ENCODE measurements around the gene UNC45A. TPM values are rescaled to one million over a fixed set of nuclear protein-coding genes. Genes with fewer than 3 reads are reported as not detected.

UNC45A gene
- polyA plus RNA-seq, 3 donors, result 62.1 to 67.2 (median 65.8) TPM

DNA sequence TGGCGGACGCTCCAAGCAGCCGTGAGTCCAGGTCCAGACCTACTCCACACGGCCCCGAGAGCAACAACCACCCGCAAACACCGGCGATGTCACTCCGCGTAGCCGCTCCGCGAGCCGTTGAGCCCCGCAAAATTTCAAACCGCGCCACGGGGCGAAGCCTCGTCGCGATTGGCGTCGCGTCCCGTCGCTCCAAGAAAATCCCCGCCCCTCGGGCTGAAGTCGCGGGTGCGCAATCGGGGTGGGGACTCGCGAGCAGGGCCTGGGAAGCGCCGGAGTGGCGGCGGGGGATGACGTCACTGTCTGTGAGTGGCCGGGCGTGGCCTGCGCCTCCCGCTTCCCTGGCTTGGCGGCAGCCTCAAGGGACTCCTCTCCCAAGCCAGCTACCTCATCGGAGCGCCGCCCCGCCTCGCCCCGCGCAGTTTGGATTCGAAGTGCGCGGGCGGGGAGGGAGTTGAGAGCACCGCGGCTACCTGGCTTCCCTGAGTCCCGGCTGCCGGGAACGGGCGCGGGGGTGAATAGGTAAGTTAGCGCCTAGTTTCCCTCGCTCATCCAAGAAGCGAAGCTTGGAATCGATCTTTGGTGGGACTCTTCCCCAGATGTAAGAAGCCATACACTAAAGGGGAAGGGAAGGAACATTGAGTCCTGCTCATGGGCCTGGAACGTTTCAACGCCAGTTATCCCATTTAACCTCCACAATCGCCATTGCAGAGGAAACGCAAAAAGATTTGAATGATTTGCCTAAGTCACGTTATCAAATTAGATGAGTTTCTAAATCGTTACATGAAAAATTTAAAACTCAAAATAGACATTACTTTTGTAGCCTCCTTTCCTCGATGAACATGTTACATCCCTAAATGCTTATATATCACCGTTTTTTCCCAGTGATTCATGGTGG, 59.6 kb downstream of the UNC45A start, which contains the start of gene PRC1:
Gene PRC1 (minus strand): TSS at position 119 of the 895 bp plus-strand sequence. CDS start 118 bp downstream, at position 1.
- peak; percentile 86 to 93 (median 90) for DNase-seq (ENCODE audit: low read depth in 3 of 3, low spot score in 2 of 3)

DNA sequence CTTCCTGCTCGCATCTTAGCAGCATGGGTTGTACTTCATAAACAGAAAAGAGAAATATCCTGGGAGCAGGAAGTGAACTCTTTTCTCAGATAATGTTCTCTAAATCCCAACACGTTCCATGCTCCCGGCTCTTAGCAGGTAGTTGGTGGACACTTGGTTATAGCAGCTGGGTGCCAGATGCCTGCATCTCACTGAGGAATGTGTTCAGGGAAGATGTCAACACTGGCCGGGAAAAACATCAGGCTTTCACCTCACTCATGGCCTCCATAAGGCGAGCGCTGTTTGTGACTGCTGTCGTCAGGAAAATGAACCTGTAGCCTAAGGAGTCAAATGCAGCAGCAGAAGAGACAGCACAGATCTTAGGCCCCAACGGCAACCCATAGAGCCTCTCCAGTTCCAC, 63.7 kb downstream of the UNC45A start:
- DNase-seq (ENCODE audit: low read depth in 3 of 3, low spot score in 2 of 3), result no peak

DNA sequence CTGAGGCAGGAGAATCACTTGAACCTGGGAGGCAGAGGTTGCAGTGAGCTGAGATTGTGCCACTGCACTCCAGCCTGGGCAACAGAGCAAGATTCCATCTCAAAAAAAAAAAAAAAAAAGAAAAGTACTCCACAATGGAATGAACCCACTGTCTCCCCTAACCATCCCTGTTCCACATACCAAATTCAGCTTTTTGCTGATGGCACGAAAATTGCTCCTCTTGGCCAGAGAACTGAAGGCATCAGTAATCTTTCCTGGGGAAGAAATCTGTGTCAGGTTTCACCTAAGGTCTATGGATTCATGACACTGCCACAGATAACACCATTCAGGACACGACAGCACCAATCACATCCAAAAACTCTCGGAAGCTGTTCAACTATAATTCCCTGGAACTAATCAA, 66.1 kb downstream of the UNC45A start:
- no peak for DNase-seq (ENCODE audit: low read depth in 3 of 3, low spot score in 2 of 3)

Other genes with a start within 250 kb of the UNC45A start
- 10 to 100 TPM; 11.3 to 13.9 (median 12.9) TPM for gene BLM, start 217.9 kb upstream of the UNC45A start, polyA plus RNA-seq (ENCODE audit: insufficient read length in 3 of 3)
- gene FURIN, start 66.7 kb upstream of the UNC45A start, polyA plus RNA-seq (ENCODE audit: insufficient read length in 3 of 3), result 10 to 100 TPM; 41.1 to 46.6 (median 42.1) TPM
- 10 to 100 TPM in 2 of 3 donors, 1 to 10 TPM in 1; 9.7 to 14.1 (median 12.0) TPM for gene FES, start 50.8 kb upstream of the UNC45A start, polyA plus RNA-seq (ENCODE audit: insufficient read length in 3 of 3)
- gene MAN2A2, start 32.0 kb upstream of the UNC45A start, polyA plus RNA-seq (ENCODE audit: insufficient read length in 3 of 3), result 10 to 100 TPM; 36.0 to 40.8 (median 37.8) TPM
- 10 to 100 TPM; 12.5 to 16.1 (median 15.9) TPM for gene HDDC3, start 2.7 kb upstream of the UNC45A start, polyA plus RNA-seq (ENCODE audit: insufficient read length in 3 of 3)
- gene RCCD1, start 19.6 kb downstream of the UNC45A start, polyA plus RNA-seq (ENCODE audit: insufficient read length in 3 of 3), result 10 to 100 TPM; 13.0 to 16.0 (median 15.1) TPM
- 10 to 100 TPM; 75.6 to 95.3 (median 84.5) TPM for gene PRC1, start 59.2 kb downstream of the UNC45A start, polyA plus RNA-seq (ENCODE audit: insufficient read length in 3 of 3)
- 10 to 100 TPM; 16.8 to 20.3 (median 19.3) TPM for gene VPS33B, start 87.3 kb downstream of the UNC45A start, polyA plus RNA-seq (ENCODE audit: insufficient read length in 3 of 3)
- 1 to 10 TPM in 1 of 3 donors, under 1 TPM in 2; 0.74 to 1.2 (median 0.86) TPM for gene SV2B, start 165.0 kb downstream of the UNC45A start, polyA plus RNA-seq (ENCODE audit: insufficient read length in 3 of 3)

Measured in right renal cortex interstitium (tissue), 3 donors.